ENCODE results near the gene KIAA1671.

The KIAA1671 gene

DNA sequence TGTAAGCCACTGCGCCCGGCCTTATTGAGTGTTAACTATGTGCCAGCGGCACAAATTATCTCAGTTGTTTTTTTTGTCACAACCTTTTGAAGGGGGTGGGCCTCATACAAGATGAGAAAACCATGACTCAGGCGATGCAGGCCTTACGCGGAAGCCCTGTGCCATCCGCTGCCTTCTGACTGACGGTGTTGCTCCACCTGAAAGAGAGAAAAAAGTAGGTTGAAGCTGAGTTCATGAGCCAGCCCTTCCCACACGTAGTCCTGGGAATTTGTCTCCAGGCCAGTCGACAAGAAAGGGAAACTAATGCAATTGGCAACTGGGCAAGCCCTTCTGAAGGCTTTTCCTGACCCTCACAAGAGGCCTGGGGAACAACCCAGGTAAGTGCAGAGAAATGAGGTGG lies 150.2 kb downstream of the KIAA1671 start:
- in situ Hi-C loops (cut with HindIII; ENCODE audit: low sequenced_read_pairs), result no loop called here
- DNase-seq (ENCODE audit: low read depth, low spot score), result no peak
- no peak overlapping the region for H3K4me3 ChIP-seq (ENCODE audit: low read depth, low read length)
- TF ChIP-seq, protein P1, sequence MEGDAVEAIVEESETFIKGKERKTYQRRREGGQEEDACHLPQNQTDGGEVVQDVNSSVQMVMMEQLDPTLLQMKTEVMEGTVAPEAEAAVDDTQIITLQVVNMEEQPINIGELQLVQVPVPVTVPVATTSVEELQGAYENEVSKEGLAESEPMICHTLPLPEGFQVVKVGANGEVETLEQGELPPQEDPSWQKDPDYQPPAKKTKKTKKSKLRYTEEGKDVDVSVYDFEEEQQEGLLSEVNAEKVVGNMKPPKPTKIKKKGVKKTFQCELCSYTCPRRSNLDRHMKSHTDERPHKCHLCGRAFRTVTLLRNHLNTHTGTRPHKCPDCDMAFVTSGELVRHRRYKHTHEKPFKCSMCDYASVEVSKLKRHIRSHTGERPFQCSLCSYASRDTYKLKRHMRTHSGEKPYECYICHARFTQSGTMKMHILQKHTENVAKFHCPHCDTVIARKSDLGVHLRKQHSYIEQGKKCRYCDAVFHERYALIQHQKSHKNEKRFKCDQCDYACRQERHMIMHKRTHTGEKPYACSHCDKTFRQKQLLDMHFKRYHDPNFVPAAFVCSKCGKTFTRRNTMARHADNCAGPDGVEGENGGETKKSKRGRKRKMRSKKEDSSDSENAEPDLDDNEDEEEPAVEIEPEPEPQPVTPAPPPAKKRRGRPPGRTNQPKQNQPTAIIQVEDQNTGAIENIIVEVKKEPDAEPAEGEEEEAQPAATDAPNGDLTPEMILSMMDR (IDR thresholded peaks at IDR 0.05; ENCODE audit: low read depth, low read length), result no peak

DNA sequence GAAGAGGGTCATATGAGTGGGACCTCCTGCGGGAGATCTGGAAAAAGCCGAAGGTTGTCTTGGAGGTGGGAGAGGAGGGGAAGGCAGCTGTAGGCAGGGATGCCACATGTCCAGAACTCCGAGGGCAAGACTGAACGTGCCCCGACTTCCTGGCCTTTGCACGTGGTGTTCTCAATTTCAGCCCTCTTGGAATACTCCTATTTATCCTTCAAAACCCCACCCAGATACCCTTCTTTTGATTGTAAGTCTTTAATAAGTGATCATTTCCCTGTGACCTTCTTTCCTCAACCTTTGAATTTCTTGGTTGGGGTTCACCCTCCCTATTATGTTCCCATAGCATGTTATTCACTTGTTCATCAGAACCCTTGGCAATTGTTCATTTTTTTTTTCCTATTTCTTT lies 151.9 kb downstream of the KIAA1671 start:
- no peak for DNase-seq (ENCODE audit: low read depth, low spot score)
- H3K4me3 ChIP-seq (ENCODE audit: low read depth, low read length), result no peak overlapping the region
- TF ChIP-seq, protein P1 (IDR thresholded peaks at IDR 0.05; ENCODE audit: low read depth, low read length), result no peak
- in situ Hi-C loops (cut with HindIII; ENCODE audit: low sequenced_read_pairs), result no loop called here

DNA sequence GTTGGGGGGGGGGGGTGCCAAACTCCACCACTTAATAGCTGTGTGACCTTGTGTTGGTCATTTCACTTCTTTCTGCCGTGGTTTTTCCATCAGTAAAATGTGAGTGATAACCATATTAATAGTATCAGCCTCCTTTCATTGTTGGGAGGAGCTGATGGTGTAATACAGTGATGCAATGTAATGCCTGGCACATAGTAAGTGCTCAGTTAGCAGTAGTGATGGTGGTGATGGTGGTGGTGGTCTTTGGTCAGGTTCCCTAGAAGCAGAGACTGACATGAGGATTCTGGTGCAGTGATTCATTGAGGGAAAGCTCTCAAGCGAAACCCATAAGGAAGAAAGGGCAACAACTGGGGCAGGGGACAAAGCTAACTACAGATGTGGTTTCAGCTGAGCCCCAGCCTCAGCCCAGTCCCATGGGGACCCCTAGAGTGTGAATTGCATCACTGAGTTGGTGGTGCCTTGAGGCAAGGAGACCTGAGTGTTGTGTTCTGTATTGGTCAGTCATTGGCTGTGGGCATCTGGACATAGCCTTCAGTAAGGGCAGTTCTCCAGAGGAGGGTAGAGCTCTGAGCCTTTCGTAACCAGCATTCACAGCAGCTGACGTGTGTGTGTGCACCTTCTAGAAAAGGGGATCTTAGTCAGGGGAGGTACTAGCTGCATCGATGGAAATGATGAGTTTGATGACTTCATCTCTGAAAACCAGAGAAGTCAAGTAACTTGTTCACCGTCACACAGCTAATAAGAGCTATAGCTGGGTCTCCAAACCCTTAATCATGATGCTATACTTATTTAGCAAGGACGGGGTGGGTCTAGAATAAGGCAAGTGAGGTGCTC lies 153.5 kb downstream of the KIAA1671 start:
- in situ Hi-C loops (cut with HindIII; ENCODE audit: low sequenced_read_pairs), result no loop called here
- TF ChIP-seq, protein P1 (IDR thresholded peaks at IDR 0.05; ENCODE audit: low read depth, low read length), result no peak
- no peak for DNase-seq (ENCODE audit: low read depth, low spot score)
- no peak overlapping the region for H3K4me3 ChIP-seq (ENCODE audit: low read depth, low read length)

DNA sequence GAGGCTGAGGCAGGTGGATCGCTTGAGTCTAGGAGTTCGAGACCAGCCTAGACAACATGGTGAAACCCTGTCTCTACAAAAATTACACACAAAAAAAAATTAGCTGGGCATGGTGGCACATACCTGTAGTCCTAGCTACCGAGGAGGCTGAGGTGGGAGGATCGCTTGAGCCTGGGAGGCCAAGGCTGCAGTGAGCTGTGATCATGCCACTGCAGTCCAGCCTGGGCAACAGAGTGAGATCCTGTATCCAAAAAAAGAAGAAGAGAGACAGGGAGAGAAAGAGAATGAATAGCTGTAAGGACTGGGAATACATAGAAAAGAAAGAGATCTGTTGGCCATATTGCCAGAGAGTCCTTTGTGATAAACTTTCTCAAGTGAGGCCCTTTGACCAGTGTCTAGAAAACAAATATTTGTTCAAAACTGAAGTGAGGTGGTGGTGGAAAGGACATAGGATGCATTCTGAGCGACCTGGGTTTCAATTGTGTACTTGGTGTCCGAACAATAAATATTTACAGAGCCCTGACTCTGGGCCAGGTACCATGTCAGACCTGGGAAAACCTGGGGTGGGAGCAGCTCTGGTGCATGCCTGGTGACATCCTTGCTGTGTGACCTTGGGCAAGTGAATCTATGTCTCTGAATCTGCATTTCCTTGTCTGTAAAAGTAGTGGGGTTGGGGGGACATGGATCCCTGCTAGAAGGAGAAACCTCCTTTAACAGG lies 157.5 kb downstream of the KIAA1671 start:
- in situ Hi-C loops (cut with HindIII; ENCODE audit: low sequenced_read_pairs), result no loop called here
- DNase-seq (ENCODE audit: low read depth, low spot score), result no peak
- H3K4me3 ChIP-seq (ENCODE audit: low read depth, low read length), result no peak overlapping the region
- TF ChIP-seq, protein P1 (IDR thresholded peaks at IDR 0.05; ENCODE audit: low read depth, low read length), result no peak

DNA sequence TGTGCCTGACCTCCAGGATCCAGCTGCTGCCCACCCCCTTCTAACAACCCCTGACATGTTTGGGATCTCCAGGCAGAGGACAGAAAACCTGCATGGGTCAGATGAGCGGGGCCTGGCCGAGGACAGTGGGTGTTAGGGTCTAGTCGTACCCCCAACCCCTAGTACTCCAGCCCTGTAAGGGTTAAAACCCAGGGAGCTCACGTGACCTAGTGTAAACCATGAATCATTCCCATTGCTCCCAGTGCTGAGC lies 158.0 kb downstream of the KIAA1671 start:
- TF ChIP-seq, protein P1 (IDR thresholded peaks at IDR 0.05; ENCODE audit: low read depth, low read length), result no peak
- in situ Hi-C loops (cut with HindIII; ENCODE audit: low sequenced_read_pairs), result no loop called here
- H3K4me3 ChIP-seq (ENCODE audit: low read depth, low read length), result no peak overlapping the region
- DNase-seq (ENCODE audit: low read depth, low spot score), result no peak

DNA sequence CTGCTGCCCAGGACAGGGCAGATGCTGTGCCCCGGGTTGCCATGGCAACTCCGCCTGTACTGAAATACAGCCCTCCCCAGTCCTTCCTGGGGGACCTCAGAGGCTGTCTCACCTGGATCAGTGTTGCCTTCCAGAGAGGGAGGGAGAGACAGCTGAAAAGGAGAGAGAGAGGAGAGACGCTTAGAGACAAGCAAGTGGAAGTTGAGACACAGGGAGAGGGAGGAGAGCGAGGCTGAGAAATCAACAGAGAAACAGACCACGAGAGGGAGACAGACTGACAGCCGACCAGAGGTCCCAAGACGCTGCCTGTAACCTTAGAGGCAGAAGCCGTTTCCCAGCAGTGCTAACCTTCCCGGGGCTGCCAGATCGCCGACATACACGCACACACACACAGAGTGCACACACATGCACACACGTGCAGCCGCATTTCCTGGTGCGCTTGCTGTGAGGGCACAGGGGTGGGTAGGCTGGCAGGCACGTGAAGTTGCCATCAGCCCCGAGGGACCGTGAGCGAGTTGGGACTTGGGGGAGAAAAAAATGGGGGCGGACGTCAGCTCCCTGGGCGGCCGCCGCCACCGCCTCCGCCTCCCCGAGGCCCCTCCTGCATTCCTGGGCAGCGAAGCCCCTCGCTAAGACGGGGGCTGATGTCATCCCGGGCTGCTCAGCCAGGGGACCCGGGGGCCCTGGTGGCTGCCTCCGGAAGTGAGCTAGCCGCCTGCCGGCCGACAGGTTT lies 158.5 kb downstream of the KIAA1671 start:
- in situ Hi-C loops (cut with HindIII; ENCODE audit: low sequenced_read_pairs), result no loop called here
- TF ChIP-seq, protein P1 (IDR thresholded peaks at IDR 0.05; ENCODE audit: low read depth, low read length), result peak; percentile 76
- H3K4me3 ChIP-seq (ENCODE audit: low read depth, low read length), result peak overlapping the region; percentile 36
- DNase-seq (ENCODE audit: low read depth, low spot score), result peak; percentile 85

Data from astrocyte of the spinal cord (primary cell).